Testis (tissue), 2 donors: ENCODE measurements around the gene EPHA5.

Experiments
- CTCF ChIP-seq, 3 experiments: fragments of 450-650 bp in 2 of 3; fragments of 200-600 bp in 1 of 3; sonication (generic) in 1 of 3; IDR thresholded peaks; one replicate each; pipeline ENCODE4 v1.5.1; 2016 to 2019; ENCODE audit warnings: antibody characterized with exemption in 3 of 3, mild to moderate bottlenecking in 2 of 3, moderate library complexity in 1 of 3
- POLR2A ChIP-seq: fragments of 450-650 bp; IDR thresholded peaks from one replicate; pipeline ENCODE4 v1.6.1; 2017; ENCODE audit warnings: antibody characterized with exemption, mild to moderate bottlenecking, moderate library complexity

GRCh38 chr4:65671372-65671771 lies 1.1 kb upstream of the EPHA5 start:
- TF ChIP-seq CTCF (IDR thresholded peaks at IDR 0.05) (no peak), POLR2A (no peak)
